HL-60/S4 treated with phorbol 12-myristate 13-acetate at 8.2 ng/mL for 4 days and 3 days (cell line): ENCODE data around the gene LRRC73.
"Not testable (repeated sequence)": the region's sequence is repeated elsewhere in the genome, so short reads cannot be mapped to it uniquely, and the experiment has no call there.

Experiments
- in situ Hi-C: fragments of 300-500 bp; cut with MboI; formaldehyde crosslinking; loops from 2 replicates; pipeline ENCODE4 v1.15.0; 2022; ENCODE audit warnings: low sequenced_read_pairs

LRRC73 gene, protein sequence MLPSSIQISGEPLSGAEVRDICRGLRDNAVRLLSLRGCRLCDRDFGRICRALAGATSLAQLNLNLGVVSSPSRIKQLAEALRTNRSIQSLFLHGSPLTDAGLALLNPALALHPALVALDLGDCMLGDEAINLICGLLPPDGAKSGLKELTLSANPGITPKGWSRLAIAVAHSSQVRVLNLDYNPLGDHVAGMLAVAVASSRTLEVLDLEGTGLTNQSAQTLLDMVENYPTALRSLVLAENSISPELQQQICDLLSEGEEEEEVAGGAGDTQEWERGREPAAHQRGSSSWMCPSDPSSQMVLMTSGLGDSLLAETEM

DNA sequence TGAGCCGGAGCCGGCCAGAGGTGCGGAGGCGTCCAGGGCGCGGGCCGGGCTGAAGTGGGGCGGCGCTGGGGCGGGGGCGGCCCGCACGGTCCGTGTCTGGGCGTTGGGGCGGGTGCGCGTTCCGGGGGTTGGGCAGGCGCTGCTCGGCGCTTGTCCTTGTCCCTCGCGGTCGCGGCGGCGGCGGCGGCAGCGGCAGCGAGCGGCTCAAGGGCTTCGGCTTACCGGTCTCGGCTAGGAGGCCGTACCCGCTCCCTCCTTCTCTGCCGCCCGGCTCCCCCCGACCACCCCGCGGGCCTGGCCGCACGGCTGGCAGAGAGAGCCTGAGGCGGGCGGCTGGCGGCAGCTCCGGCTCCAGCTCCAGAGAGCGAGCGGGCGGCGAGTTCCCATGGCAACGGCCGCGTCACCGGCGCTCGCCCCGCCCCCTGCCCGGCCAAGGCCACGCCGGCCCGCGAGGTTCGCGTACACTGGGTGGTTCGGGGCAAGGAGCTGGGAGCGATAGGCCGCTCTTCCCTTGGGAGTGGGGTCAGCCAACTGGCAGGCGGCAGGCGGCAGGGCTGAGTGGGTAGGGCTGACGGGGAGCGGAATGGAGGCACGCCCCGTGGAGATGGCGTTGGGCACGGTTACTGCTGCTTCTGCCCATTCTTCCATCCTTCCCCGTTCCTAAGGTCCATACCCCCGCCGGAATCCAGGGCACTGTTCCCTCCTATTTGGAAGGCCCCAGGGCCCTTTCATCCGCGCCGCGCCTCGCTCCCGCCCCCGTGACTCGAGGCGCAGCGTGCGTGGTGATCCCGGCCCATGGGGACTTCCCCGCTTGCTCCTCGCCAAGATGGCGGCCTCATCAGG, at the start of gene LRRC73:
LRRC73 (minus strand) TSS at position 363 of the 843 bp plus-strand sequence. CDS start 561 bp downstream, outside the sequence.
- in situ Hi-C loops, result no loop called here

DNA sequence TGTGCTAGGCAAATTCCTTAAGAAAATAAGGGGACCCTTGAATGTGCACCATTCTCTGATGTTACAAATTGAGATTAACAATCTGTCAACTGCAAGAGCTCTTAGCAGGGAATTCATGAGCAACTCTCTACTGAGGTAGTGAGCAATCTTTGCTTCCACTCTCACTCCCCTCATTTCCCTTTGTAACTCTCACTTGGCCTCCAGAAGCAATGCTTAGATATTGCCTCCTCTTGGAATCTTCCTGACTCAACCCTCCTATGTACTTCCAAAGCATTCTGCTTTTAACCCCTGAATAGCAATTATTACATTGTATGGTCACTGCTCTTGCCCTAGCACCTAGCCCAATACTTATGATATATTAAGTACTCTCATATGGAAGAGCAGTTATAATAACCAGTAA, 49.2 kb upstream of the LRRC73 start:
- in situ Hi-C loops, result no loop called here

DNA sequence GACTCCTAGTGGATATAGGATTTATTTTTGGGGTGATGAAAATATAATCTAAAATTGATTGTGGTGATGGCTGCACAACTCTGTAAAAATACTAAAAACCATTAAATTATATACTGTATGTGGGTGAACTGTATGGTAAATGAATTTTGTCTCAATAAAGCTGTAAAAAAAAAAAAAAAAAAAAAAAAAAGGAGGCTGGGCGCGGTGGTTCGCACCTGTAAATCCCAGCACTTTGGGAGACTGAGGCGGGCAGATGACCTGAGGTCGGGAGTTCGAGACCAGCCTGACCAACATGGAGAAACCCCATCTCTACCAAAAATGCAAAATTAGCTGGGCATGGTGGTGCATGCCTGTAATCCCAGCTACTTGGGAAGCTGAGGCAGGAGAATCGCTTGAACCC, 47.5 kb upstream of the LRRC73 start:
- in situ Hi-C loops, result not testable (repeated sequence)

DNA sequence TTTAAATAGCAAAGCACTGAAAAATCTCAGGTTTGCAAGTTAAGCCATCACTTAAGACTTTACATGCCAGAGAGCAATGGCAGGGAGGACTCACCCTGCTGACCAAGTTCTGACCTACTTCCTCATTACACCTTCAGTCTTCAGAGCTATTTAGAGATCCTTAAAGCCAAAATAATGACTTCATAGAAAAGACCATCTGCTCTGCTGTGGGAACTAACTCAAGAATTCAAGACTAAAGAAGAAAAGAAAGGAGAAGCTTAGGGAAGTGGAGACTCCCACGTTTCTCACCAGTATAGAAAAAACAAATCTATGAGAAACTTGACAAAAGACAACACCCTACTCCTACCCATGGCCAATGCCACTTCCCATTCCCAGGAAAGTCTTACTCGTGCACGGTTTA, 37.1 kb upstream of the LRRC73 start:
- in situ Hi-C loops, result no loop called here

DNA sequence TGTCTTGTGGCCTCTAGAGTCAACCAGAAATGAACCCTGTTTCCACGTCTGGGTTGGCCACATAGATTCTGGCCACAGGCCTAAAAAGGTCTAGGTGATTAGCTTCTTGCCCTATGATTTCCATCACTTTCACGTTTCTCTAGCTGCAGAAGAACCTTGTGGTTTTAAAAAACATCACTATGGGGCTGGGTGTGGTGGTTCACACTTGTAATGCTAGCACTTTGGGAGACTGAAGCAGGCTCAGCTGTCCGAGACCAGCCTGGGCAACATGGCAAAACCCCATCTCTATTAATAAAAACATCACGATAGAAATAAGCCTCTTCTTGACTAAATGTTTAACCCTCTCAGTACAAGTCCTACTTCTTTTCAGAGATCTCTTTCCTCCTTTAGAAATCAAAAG, 34.3 kb upstream of the LRRC73 start:
- in situ Hi-C loops, result no loop called here

DNA sequence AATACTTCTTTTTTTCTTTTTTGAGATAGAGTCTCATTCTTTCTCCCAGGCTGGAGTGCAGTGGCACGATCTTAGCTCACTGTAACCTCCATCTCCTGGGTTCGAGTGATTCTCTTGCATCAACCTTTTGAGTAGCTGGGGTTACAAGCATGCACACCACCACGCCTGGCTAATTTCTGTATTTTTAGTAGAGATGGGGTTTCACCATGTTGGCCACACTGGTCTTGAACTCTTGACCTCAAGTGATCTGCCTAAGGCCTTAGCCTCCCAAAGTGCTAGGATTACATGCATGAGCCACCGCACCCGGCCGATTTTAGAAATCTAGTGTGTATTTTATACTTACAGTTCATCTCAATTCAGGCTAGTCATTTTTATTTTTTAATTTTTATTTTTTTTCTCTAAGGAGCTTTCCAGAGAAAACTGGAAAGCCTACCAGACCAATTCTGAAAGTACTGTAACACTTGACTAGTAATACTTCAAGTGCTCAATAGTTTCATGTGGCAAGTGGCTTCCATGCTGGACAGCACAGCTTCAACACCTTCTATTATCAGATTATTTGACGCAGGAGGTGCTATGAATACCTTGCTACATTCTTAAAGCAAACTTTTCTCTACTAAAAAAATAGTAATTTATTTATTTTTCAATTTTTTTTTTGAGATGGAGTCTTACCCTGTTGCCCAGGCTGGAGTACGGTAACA, 31.8 kb upstream of the LRRC73 start:
- in situ Hi-C loops, result no loop called here

DNA sequence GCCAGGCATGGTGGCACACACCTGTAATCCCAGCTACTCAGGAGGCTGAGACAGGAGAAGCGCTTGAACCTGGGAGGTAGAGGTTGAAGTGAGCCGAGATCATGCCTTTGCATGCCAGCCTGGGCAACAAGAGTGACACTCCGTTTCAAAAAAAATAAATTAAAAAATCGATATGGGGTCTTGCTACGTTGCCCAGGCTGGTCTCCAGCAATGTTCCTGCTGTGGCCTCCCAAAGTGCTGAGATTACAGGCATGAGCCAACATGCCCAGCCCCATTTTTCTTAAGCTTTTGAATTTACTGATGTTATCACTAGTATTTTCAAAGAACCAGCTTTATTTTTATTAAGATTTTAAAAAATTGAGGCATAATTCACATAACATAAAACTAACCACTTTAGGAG, 30.4 kb upstream of the LRRC73 start:
- in situ Hi-C loops, result no loop called here

DNA sequence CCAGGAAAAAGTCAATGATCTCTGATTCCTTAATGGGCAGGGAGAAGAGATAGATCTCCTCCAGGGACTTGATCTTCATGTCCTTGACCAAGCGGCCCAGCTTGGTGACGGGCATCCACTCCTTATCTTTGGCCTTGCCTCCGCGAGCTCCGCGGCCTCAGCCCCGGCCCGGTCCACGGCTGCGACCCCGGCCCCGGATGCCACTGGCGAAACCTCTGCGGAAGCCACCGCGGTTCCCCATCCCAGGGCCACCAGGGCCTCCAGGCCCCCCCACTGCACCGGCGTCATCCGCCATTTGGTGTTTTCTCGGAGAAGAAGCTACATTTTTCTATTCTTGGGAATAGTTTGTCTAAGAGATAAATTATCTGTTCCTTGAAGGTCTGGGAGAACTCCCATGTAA, 29.3 kb upstream of the LRRC73 start:
- in situ Hi-C loops, result not testable (repeated sequence)

DNA sequence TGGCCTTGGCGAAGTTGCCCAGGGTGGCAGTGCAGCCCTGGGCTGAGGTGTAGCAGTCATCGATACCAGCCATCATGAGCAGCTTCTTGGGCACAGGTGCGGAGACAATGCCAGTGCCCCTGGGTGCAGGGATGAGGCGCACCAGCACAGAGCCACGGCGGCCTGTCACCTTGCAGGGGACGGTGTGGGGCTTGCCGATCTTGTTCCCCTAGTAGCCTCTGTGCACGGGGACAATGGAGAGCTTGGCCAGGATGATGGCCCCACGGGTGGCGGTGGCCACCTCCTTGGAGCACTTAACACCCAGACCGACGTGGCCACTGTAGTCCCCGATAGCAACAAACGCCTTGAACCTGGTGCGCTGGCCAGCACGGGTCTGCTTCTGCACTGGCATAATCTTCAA, 28.8 kb upstream of the LRRC73 start:
- in situ Hi-C loops, result not testable (repeated sequence)

DNA sequence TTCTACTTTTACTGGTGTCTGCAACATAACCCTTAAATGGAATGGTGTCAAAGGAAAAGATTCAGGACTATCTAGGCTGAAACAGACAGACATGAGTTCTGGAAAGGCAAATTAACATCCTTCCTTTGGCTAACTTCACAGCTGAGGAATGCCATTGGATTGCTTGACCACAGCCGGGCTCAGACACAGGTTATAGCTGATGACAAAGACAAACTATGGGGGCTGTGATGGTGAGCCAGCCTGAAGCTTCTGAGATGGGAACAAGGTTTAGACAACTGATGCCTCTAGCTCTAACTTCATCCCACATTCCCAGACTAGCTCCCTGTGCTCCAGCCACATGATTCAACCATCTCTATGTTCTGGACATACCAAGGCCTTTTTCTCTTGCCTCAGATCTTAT, 22.1 kb upstream of the LRRC73 start:
- in situ Hi-C loops, result no loop called here

DNA sequence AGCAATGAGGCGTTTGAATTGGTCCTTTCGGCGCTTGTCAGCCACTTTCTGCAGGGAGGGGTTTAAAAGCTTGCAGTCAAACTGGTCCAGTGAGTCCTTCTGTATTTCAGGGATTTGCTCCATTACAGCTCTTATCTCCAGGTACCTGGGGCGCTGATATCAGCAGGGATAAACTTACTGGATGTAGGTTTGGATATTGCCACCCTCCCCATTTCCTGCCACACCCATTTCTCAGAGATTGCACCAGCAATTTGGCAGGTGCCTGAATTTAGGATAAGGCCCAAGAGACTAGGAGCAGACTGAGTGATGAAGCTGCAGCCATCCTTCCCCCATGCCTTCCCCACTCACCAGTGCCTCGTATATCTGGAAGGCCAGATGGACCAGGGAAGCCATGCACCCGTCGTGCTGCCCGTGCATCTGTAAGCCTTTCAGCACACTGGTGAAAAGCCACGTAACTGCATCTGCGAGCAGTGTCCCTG, 14.4 kb upstream of the LRRC73 start:
- in situ Hi-C loops, result no loop called here

DNA sequence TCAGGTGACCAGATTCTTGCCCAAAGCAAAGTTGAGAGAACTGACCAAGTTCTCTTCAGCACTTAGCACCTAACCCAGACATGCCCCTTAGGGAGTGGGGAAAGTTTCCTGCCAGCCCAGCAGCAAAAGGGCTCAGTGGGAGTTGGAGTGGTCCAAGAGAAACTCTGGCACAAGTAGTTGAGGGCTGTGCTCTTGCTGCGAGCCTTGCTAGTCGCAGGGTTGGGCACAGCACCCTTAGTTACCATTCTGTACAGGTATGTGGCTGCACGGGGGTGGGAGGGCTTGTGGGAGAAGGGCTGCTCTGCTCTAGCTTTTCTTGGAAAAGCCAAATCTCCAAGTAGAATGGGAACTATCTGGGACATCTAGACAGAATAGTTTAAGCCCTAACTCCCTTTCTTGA, 13.1 kb upstream of the LRRC73 start:
- in situ Hi-C loops, result no loop called here

DNA sequence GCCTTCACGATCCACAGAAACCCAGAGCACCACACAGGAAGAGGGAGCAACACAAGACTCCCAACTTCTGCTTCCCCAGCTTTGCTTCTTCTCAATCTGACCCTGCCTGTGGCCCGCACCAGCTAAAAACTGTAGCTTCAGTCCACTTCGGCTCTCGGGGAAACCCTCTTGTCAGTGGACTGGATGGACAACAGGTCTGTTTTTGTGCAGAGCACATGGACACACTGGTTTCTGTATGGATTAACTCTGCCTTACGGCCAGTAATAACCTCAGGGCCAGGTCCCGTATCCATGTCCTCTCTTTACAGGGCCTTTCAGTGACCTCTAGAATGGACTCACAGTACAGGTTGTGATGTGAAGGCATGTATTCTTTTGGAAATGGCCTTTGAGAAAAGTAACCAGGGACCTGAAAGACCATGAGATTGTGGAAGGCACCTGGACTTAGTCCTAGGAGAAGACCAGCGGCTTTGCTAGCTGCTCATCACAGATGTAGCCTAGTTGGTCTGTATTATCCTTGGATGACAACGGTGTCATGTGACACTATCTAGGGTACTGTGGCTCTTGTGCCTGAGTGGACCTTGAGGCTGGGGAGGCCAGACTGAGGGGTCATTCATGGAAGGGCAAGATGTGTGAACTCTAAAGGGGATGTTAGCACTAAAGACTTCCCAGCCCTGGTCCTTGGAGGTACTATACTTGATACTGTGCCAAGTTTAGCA, 12.6 kb upstream of the LRRC73 start:
- in situ Hi-C loops, result no loop called here

DNA sequence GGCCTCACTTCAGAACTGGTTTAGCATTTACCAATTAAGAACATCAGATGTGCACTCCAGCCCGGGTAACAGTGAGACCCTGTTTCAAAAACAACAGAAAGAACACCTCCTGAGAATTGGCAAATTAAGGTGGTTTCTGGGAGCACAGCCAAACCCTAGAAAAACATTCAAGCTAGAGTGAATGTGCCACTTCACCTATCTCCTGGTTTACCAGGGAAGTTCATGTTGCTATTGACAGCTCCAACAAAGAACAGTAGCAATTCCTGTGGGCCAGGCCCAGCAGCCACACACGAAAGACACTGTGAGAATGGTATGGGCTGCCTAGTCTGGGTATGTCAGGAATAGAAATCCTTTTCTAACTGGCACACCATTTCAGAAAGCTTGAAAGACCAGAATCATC, 11.7 kb upstream of the LRRC73 start:
- in situ Hi-C loops, result no loop called here

DNA sequence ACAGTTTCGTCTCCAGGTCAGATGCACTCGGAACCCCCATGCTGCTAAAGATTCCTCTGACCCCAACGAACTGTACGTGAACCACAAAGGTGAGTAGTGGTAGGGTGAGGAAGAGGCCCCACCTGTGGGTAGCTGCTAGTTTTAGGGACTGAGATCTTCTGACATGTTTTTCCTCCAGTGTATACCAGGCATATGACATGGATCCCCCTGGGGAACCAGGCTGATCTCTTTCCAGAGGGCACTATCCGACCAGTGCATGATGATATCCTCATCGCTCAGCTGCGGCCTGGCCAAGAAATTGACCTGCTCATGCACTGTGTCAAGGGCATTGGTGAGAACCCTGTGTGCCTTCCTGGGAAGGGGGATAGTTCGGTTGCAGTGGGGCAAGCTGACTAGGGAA, 10.0 kb upstream of the LRRC73 start:
- in situ Hi-C loops, result no loop called here

DNA sequence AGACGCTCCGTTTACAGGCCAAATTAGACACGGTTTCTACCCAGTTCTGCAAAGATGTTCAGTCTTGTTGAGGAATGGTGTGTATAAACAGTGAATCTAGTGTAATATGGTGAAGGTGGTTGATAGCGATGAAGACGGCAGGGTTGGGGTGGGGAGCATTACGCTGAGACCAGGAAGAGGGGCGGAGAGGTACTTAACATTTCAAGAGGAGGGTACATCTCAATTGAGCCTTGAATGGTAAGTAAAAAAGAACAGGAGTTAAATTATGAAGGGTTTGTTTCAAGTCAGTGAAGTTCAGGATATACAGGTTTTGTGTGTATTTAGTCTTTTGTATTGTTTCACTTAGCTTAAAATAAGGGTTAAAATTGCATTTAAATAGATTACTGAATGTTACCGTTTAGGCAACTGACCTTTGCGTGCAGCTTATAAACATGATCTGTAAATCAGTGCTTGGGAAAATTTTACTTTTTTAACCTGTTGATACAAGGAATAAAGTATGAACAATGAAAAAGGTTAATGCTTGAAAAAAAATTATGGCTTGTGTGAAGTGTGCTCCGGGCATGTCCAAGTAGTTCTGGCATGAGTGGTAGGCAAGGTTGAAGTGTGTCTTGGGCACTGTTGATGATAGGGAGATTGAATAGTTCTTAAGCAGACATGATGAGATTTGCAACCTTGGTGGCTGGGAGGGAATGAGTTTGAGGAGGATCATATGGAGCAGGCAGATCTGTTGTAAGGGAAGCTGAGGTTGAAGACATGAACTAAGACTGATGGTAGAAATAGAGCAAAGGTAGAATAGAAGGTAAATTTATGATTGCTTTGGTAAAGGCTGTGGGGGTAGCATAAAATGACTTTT, 7.6 kb upstream of the LRRC73 start:
- in situ Hi-C loops, result no loop called here

DNA sequence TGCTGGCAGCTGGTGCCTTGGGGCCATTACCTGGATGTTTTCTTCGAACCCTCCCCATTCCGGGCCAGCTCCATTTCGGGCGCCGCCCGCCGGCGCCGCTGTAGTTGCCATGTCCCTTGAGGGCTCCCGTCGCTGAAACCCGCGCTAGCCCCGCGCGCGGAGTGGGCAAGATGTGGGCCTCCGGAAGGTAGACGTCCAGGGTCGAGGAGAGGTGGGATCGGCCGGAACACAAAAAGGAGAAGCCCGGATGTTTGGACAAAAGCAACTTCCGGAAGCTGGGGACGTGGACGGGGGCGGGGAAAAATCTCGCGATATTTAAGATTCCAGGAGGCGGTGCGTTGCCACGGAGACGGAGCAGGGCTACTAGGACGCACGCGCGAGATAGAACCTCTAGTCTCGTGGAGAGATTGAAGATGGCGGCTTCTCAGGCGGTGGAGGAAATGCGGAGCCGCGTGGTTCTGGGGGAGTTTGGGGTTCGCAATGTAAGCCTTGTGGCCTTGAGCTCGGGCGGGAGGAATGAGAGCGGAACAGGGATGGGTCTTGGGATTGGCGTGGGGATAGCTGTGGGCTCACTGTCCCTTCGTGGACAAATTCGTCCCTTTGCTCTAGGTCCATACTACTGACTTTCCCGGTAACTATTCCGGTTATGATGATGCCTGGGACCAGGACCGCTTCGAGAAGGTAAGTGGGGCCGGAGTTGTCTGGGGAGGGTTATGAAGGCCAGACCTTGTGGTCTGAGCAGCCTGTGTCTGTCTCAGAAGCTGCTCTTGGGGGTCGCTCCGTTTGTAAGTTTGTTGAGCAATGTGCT, 6.8 kb upstream of the LRRC73 start, which contains the start of the genes POLR1C and YIPF3:
POLR1C (plus strand) TSS at position 393 of the 808 bp plus-strand sequence; CDS start at position 414, 21 bp downstream.
YIPF3 (minus strand) TSS at position 230 of the 808 bp plus-strand sequence; CDS start at position 111, 119 bp downstream.
- in situ Hi-C loops, result no loop called here

DNA sequence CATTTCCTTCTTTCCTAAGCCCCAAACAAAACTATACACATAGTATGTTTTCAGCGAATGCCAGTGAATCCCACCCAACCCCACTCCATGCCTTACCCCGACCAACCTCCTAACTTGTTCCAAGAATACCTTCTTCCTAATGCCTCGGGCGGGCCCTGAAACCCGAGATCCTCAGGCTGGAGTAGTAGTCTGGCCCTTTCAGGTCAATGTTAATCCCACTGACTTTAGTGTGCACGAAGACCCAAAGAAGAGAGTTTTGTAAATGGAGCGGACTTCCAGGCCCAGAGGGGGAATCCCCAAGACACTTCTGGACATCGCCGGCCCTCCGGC, 6.2 kb upstream of the LRRC73 start:
- in situ Hi-C loops, result no loop called here

DNA sequence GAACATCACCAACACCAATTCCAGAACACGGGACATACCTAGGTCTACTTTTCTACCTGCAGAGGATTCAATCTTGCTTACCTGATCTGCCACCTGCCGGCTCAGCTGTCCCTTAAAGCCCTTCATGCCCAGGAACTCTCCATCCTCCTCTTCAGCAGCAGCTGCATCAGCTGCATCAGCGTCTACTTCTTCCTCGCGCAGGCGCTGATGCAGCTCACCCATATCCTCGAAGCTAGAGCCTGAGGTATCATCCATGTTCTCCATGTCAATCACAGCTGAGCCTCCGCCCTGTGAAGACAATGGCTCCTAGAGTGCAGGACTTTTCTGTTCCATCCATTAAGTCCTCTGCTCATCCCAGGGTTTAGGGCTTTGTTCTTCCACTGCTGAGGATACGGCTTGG, 5.7 kb upstream of the LRRC73 start:
- in situ Hi-C loops, result no loop called here
